Fibroblast of lung (primary cell): ENCODE results near the gene ZFR2.

Experiments used
- EZH2 ChIP-seq: IDR thresholded peaks from 2 replicates; pipeline ENCODE4 v1.5.1; 2012; ENCODE audit warnings: low read length, control low read depth, mild to moderate bottlenecking; ENCODE audit errors: missing control alignments
- TF ChIP-seq, protein P1 (sequence below), 2 donors: IDR thresholded peaks in 1 of 2; conservative IDR thresholded peaks in 1 of 2; 1 replicate in 1 of 2; 2 replicates in 1 of 2; pipeline ENCODE4 v1.5.1; 2011 to 2012; ENCODE audit warnings: low read length in 2 of 2, control low read depth in 1 of 2, inconsistent platforms in 1 of 2, low read depth in 1 of 2, mild to moderate bottlenecking in 1 of 2

DNA sequence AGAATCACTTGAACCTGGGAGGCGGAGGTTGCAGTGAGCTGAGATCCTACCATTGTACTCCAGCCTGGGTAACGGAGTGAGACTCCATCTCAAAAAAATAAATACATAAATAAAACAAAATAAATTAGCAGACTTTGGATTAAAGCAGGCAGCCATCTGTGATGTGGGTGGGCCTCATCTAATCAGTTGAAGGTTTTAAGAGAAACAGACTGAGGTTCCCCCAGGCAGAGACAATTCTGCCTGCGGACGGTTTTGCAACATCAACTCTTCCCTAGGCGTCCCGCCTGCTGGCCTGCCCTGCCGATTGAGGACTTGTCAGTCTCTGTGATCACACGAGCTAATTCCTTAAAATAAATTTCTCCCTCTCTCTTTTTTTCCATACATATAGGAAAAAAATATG, 35.4 kb upstream of the ZFR2 start:
- TF ChIP-seq, protein P1, sequence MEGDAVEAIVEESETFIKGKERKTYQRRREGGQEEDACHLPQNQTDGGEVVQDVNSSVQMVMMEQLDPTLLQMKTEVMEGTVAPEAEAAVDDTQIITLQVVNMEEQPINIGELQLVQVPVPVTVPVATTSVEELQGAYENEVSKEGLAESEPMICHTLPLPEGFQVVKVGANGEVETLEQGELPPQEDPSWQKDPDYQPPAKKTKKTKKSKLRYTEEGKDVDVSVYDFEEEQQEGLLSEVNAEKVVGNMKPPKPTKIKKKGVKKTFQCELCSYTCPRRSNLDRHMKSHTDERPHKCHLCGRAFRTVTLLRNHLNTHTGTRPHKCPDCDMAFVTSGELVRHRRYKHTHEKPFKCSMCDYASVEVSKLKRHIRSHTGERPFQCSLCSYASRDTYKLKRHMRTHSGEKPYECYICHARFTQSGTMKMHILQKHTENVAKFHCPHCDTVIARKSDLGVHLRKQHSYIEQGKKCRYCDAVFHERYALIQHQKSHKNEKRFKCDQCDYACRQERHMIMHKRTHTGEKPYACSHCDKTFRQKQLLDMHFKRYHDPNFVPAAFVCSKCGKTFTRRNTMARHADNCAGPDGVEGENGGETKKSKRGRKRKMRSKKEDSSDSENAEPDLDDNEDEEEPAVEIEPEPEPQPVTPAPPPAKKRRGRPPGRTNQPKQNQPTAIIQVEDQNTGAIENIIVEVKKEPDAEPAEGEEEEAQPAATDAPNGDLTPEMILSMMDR (conservative IDR thresholded peaks at IDR 0.05 in 1 of 2, IDR thresholded peaks at IDR 0.05 in 1 of 2; ENCODE audit: low read depth in 1 of 2, low read length in 2 of 2), result no peak
- no peak for TF ChIP-seq EZH2
